UCSD-AML1 (cell line): ENCODE results near the gene GRWD1.
A peak's percentile ranks its signal among the peaks of the same experiment; 100 is the strongest.

Experiments
- DNase-seq: peaks from one replicate; lab custom pipeline; 2025; ENCODE audit not compliant: unreplicated experiment; lab: John Stamatoyannopoulos, UW

GRWD1 gene

DNA sequence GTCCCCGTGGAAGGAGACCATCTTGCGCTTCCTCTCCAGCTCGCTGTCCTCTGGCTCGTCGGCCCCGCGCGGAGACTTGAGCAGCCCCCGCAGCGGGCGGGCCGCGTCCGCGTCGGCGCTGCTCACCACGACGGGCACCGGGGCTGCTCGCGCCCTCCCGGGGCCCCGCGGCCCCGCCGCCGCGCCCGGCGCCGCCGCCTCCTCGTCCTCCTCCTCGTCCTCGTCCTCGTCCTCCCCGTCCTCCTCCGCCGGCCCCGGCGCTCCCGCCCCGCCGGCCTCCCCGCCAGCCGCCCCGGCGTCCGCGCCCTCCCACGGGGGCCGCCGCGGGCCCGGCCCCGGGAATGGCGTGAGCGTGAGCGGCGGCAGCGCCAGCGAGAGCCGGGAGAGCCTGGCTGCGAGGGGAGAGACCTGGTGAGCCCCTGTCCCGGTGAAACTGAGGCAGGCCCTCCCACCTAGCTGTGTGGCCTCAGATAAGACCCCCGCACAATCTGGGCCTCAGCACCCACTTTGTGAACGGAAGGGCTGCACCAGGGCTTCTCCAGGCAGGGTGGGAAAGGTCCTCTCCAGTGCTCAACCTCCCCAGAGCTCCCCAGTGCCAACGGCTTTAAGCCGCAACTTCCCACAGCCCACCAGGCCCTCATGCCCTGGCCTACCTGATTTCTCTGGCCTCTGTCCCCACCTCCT, 48.1 kb downstream of the GRWD1 start:
- no peak for DNase-seq

DNA sequence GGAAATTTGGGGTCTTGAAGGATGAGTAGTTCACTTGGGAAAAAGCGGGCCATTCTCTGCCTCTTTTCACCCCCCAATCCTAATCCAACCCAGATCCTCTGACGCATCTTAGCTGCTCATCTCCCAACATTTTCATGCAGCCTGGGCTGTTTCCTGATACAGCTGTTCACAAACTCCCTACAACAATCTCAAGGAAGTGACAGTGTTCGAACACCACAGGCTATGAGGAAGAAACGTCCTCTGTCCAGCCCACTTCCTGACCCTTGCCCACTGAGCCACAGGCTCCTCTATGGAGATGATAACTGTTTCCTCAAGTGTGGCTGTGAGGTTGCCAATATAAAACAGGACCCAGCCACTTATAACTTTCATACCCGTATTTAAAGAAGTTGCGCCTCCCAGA, 49.6 kb downstream of the GRWD1 start:
- peak; percentile 75 for DNase-seq

DNA sequence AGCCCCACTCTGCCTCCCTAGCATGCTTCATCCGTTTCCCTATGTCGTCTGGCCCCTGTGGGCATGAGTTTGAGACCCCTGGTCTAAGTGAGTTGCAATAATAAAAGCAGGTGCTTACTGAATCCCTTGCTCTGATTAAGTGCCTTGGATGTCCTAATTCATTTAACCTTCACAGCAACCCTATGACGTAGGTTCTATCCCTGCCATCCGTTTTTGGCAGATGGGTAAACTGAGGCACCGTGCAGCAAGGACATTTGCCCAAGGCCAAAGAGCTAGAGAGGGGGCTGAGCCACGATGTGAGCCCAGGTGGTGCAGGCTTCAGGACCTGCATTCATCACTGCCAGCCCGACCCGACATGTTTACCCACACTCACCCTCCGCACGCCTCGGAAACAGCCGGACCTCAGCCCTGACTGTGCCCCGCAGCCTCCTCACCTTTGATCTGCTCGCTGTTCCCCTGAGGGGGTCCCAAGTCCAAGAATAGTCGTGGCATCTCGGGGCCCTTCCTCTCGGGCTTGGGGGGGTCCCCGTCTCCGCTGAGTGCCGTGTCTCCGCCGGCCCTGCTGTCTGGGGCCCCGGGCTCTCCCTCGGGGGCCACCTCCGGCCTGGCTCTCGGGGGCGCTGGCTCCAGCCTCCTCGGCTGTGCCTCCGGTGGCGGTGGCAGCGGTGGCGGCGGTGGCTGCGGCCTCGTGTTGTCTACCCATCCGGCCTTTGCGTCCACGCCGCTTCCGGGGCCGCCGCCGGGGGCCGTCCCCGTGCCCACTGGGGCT, 51.4 kb downstream of the GRWD1 start:
- no peak for DNase-seq

DNA sequence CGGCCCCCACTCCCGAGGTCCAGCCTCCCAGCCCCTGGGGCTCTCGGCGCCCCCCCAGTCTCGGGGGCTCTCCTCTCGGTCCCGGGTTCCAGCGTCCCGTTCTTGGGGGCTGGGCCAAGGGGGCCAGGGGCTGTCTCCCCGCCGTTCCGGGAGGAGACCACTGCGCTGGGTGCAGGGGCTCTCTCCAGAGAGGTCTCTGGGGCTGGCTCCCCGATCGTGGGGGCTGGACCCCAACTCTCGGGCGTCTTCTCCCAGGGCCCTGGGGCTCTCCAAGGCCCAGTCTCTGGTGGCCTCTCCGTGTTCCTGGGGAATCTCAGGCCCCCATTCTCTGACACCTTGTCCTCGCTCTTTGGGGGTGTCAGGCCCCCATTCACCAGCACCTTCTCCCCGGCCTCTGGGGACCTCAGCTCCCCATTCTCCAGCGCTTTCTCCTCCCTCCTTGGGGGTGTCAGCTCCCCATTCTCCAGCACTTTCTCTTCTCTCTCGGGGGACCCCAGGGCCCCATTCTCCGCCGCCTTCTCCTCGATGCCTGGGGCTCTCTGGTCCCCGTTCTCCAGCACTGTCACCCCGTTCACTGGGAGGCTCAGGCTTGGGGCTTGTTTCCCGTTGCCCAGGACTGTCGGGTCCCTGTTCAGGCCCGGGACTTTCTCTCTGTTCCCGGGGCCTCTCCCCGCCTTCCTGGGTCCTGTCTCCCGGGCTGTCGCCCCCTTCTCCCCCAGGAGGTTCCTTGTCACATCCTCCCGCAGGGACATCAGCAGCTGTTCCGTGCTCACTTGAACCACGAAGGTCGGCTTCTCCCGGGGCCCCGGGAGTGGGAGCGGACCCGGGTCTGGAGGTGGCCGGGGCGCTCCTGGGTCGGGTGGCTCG, 52.2 kb downstream of the GRWD1 start:
- no peak for DNase-seq

DNA sequence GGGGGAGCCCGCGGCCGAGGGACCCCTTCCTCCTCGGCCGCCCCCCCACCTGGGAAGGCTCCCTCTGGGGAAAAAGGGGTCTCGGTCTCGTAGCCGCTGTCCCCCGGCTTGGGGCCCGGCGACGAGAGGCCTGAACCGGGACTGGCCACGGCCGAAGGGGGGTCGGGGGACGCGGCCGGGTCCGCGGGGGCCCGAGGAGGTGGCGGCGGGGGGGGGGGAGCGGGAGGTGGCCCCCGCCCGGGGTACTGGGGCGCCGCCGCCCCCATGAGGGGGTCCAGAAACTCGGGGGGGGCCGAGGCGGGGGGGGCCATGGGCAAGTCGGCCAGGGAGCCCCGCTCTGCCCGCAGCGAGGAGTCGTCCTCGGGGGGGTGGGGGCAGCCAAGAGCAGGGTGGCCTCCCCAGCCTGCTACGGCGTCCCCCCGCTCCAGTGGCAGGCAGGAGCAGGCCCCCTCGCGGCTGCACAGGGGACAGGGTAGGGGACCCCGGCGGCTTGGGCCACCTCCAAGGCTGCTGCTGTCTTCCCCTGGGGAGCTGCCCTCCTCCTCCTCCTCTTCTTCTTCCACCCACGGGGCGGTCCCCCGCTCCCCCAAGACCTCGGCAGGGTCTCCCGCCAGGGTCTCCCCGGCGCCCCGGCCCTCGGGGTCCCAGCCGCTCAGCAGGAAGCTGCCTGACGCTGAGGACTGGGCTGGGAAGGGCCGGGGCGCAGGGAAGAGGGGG, 53.0 kb downstream of the GRWD1 start:
- DNase-seq: no peak

DNA sequence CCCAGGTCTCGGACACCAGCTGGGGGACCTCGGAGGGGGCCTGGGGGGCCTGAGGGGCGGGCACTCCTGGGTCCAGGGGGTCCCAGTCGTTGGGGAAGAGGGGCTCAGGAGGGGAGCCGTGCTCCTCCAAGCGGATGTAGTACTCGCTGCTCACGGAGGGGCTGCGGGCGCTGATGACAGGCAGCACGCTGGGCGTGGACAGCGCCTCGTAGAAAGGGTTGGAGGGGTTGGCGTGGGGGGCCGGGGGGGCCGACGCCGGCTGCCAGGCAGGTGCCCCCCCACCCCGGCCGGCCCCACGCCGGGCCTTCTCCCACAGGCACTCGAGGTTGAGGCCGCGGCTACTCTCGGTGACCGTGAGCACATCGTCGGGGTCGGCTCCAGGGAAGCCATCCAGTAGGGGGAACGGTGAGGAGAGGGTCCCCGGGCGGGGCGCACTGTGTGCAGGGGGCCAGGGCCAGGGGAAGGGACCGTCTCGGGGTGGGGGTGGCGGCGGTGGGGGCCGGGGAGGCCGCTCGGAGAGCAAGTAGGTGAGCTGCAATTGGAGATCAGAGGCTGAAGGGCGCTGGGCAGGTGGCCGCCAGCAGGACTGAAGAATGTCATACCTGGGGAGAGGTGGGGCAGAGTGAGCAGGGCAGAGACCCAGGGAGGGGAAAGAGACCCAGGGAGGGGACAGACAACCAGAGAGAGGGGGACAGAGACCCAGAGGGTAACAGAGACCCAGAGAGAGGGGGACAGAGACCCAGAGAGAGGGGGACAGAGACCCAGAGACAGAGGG, 53.7 kb downstream of the GRWD1 start:
- DNase-seq: no peak

DNA sequence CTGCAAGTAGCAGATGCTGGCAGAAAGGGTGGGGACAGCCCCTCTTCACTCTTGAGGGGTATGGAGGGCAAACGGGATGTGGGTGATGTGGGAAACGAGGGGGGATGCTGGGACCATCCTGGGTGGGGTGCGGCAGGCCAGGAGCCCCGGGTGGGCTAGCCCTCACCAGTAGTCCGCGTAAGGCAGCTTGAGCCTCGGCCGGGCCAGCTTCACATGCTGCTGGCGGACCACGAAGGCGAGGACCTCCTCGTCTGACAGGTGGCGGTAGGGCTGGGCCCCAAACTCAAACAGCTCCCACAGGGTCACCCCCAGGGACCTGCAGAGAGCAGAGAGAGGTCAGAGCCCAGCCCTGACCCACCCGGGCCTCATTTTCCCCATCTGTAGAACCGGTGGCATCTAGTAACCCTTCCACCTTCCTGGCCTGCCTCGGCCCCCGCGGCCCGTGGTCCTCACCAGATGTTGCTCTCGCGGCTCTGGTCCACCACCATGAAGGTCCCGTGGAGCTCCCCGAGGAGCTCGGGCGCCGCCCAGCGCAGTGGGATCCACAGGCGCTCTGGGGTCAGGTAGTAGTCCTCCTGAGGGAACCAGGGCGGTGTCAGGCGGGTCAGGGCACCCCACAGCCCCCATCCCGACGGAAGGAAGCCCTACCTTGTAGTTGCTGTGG, 55.2 kb downstream of the GRWD1 start:
- DNase-seq: no peak

DNA sequence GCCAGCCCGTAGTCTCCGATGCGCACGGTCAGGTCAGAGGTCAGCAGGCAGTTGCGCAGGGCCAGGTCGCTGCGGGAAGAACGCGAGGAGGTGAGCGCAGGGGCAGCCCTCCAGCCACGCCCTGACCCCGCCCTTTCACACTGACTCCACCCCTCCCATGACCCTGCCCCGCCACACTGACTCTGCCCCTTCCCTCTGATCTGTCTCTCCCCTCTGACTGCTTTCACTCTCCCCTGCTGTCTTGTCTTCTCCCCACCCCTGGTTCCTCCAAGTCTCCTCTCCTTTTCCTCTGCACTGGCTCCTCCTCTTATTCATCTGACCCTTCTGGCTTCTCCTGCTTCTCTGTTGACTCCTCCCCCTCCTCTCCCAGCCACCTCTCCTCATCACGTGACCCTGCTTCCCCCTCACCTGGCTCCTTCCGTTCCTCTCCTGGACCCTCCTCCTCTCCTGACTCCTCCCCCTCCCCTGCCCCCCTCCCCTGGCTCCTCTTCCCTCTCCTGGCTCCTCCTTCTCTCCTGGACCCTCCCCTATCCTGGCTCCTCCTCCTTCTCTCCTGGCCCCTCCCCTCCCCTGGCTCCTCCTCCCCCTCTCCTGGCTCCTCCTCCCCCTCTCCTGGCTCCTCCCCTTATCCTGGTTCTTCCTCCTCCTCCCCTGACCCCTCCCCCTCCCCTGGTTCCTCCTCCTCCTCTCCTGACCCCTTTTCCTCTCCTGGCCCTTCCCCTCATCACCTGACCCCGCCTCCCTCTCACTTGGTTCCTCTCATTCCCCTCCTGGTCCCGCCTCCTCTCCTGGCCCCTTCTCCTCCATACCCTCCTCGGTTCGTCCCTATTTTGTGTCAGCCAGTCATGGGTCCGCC, 55.9 kb downstream of the GRWD1 start:
- peak; percentile 89 for DNase-seq

DNA sequence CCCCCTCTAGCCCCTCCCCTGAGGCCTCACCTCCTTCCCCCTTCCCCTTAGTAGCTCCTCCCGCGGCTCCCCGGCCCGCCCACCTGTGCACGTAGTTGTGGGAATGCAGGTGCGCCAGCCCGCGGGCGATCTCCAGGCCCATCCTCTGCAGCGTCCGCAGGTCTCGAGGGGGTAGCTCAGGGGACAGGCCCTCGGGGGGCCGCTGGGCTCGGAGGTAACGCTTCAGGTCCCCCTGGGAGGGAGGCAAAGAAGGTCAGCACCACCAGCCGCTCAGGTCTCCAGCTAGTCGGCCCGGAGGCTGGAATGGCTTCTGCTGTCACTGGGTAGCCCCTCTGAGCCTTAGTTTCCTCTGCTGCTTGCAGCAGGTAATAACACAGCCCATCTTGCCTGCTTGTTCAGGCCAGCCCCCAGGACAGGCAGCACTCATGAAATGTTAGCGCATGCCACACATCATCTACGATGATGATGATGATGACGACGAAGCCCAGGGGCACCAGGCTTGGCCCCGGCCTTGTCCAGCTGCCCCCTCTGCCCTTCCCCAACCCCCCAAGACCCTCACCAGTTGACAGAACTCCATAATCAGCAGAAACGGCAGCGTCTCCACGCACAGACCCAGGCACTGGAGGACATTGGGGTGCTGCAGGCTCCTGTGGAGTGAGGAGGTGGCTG, 56.7 kb downstream of the GRWD1 start:
- DNase-seq: no peak

DNA sequence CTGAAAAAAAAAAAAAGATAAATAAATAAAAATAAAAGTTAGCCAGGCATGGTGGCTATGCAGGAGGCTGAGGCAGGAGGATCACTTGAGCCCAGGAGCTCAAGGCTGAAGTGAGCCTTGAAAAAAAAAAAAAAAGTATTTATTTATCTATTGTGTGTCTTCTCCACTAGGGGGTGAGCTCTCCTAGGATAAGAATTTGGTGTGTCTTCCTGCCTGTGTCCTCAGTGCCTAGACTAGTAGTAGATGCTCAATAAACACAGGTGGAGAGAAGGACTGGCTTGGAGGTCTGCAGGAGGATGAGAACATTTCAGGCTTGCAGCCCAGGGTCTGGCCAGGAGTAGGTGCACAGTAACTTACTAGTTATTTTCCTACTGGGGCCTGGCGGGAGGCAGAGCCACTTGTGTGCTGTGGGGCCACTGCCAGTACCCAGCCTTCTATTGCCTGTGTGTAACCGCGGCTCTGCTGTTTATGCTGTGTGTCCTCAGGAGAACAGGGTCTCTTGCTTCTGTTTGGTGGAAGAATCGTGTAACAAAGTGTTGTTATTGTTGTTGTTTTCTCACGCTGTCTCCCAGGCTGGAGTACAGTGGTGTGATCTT, 60.5 kb downstream of the GRWD1 start:
- DNase-seq: no peak
